GM21360 (cell line): ENCODE data around the gene H2BW1.
"Not testable (repeated sequence)": the region's sequence is repeated elsewhere in the genome, so short reads cannot be mapped to it uniquely, and the experiment has no call there.

Experiments used
- ATAC-seq: cut with Tn5 transposase; IDR thresholded peaks from one replicate; pipeline ENCODE4 v1.9.1; 2021; ENCODE audit warnings: mild to moderate bottlenecking, moderate library complexity; ENCODE audit not compliant: unreplicated experiment

Gene H2BW1, protein sequence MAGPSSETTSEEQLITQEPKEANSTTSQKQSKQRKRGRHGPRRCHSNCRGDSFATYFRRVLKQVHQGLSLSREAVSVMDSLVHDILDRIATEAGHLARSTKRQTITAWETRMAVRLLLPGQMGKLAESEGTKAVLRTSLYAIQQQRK

DNA sequence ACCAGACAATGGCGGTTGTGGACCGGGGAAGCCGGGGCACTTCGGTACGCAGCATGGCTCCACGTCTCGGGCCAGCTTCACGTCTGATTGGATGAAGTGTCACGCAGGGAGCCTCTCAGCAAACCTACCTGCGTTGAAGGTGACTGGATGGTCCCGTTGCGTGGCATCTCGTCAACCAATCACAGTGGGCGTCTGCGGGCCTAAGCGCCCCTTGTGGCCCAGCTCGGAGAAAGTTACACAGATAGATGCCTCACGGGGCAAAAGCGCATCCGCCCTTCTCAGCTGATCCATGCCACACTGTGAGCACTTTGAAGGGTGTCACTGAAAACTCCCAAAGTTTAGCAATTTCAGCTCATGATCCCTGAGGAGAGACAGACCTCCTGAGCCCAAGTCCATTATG, at the start of gene H2BW1:
Gene H2BW1, minus strand, starts transcription at position 103 of the 400 bp plus-strand sequence. CDS start 132 bp downstream, outside the sequence.
- ATAC-seq = no peak

DNA sequence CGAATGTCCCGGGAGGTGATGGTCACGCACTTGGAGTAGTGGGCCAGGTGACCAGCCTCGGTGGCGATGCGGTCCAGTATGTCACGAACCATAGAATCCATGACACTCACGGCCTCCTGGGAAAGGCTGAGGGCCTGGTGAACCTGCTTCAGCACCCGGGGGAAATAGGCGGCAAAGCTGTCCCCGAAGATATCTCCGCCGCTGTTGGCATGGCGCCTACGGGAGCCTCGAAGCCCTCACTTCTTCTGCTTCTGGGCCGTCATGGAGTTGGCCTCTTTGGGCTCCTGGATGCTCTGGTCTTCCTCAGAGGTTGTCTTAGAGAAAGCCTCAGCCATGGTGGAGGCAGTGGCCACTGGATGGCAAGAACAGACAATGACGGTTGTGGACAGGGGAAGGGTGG, 49.1 kb upstream of the H2BW1 start:
- ATAC-seq = not testable (repeated sequence)

DNA sequence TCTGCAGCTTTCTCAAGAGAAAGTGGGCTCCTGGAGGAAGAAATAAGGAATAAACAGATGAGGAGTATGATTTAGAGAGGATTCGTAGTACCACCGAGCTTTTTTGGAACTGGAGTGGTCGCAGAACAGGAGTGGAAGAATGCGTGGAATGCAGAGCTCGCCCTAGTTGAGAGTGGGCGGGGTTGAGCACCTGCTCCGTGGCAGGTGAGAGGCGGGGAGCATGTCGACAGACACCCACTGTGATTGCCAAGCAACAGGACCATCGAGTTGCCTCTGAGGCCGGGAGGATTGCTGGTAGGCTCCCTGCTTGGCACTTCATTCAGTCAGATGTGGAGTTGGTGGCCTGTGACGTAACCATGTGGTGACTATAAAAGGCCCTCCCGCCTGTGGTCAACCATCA, 41.4 kb upstream of the H2BW1 start:
- ATAC-seq = not testable (repeated sequence)

DNA sequence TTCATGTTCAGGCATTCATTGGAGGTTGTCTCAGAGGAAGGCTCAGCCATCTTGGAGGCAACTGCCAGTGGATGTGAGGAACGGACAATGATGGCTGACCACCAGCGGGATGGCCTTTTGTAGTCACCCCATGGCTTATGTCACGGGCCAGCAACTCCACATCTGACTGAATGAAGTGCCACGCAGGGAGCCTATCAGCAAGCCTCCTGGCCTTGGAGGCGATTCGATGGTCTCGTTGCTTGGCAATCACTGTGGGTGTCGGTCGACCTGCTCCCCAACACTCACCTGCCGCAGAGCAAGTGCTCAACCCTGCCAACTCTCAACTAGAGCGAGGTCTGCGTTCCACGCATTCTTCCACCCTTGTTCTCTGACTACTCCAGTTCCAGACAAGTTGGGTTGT, 33.7 kb upstream of the H2BW1 start:
- no peak for ATAC-seq

DNA sequence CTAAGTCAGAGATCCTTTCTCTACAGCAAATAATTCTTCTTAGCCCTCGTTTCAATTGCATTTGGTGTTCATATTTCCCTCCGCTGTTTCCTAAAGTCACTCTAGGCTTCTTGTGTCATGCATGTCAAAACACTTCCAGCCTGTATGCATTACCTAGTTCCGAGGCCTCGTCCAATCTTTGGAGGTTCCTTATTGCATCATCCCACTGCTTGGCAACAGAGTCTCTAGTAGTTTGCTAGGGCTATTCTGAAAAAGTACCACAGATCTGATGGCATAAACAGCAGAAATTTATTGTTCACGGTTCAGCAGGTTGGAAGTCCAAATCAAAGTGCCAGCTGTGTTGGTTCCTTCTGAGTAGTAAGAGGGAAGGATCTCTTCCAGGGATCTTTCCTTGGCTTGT, 32.1 kb upstream of the H2BW1 start:
- ATAC-seq = no peak

DNA sequence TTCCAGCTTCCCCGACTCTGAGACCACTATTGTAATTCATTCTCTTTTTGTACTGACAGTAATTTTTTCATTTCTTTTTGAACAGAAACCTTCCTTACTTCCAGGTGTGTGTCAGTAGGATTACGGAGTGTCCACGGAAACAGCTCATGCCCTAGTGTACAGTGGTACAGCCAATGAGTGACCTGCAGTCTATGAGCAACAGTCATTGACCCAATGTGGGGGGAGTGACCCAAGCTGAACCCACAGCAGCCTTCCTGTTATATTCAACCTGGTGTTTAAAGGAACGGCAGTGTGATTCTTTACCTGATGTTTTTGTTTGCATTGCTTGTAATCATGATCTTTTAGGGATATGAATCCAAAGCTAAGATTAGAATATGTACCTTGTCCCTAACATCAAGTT, 27.5 kb upstream of the H2BW1 start:
- ATAC-seq = no peak

DNA sequence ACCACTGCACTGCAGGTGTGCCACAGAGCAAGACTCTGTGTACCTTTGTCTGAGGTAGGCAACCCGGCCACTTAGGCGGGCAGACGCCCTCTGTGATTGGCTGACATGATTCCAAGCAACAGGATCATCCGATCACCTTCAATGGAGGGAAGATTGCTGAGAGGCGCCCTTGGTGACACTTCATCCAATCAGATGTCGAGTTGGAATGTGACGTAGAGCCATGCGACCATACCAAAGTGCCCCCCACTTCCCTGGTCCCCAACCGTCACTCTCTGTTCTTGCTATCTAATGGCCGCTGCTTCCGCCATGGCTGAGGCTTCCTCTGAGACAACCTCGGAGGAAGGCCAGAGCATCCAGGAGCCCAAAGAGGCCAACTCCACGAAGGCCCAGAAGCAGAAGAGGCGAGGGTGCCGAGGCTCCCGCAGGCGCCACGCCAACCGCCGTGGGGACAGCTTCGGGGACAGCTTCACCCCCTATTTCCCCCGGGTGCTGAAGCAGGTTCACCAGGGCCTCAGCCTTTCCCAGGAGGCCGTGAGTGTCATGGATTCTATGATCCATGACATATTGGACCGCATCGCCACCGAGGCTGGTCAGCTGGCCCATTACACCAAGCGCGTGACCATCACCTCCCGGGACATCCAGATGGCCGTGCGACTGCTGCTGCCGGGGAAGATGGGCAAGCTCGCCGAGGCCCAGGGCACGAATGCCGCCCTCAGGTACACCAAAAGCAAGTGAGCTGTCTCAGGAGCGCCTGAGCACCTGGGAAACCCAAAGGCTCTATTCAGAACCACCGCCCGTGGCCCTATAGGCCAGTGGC, 26.4 kb upstream of the H2BW1 start, which contains the start of gene H2BW2:
Gene H2BW2, plus strand, starts transcription at position 268 of the 817 bp plus-strand sequence. Its CDS starts 39 bp downstream, at position 307.
- ATAC-seq = no peak

DNA sequence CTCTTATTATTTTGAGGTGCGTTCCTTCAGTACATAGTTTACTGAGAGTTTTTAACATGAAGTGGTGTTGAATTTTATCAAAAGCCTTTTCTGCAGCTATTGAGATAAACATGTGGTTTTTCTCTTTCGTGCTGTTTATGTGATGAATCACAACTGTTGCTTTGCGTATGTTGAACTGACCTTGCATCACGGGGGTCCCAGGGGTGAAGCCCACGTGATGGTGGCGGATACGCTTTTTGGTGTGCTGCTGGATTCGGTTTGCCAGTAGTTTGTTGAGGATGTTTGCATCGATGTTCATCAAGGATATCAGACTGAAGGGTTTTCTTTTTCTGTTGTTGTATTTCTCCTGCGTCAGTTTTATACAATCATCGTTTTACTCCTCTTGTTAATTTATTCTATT, 4.6 kb upstream of the H2BW1 start:
- ATAC-seq = no peak

DNA sequence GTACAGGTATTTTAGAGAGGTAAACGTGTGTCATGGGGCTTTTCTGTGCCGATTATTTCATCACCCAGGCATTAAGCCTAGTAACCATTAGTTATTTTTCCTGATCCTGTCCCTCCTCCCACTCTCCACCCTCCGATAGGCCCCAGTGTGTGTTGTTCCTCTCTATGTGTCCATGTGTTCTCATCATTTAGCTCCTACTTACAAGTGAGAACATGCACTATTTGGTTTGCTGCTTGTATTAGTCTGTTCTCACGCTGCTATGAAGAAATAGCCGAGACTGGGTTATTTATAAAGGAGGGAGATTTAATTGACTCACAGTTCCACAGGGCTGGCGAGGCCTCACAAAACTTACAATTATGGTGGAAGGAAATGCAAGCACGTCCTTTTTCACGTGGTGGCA, 2.1 kb upstream of the H2BW1 start:
- not testable (repeated sequence) for ATAC-seq

DNA sequence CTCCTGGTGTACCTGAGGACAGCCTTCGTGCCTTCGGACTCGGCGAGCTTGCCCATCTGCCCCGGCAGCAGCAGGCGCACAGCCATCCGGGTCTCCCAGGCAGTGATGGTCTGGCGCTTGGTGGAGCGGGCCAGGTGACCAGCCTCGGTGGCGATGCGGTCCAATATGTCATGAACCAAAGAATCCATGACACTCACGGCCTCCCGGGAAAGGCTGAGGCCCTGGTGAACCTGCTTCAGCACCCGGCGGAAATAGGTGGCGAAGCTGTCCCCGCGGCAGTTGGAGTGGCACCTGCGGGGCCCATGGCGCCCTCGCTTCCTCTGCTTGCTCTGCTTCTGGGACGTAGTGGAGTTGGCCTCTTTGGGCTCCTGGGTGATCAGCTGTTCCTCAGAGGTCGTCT, 350 bp downstream of the H2BW1 start:
- ATAC-seq = no peak

DNA sequence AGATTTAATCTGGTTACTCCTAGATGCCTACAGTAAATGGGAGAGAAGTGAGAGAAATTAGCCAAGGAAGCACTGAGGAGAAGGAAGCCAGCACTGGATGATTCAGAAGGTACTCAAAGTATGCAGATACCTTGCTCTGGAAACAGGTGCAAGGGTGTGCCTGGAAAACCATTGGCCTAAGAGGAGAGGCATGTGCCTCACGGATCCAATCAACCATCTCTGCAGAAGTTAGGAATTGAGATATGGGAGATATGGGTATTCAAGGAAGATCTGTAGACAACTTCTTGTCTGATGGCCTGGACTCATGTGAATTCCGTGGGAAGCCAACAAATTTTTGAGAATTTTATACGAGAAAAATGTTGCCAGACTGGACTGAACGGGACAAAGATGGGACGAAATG, 4.7 kb downstream of the H2BW1 start:
- ATAC-seq = no peak

DNA sequence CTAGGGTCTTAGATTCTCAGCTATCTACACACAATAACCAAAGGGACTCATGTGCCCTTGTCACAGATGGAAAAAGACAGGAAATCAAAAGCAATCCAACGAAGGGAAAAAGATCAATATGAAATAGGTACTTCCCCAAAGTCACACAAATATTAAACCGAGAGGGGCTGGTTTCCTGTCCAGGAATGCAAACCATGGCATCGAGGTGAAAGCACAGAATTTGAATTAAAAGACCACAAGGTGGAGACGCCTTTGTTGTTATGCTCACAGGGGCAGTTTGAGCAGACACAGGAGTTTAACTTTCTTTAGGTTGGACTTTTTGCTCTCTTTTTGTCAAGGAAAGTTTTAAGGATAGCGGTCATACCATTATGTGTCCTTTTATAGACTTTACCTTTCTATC, 14.3 kb downstream of the H2BW1 start:
- ATAC-seq = peak; percentile 51

DNA sequence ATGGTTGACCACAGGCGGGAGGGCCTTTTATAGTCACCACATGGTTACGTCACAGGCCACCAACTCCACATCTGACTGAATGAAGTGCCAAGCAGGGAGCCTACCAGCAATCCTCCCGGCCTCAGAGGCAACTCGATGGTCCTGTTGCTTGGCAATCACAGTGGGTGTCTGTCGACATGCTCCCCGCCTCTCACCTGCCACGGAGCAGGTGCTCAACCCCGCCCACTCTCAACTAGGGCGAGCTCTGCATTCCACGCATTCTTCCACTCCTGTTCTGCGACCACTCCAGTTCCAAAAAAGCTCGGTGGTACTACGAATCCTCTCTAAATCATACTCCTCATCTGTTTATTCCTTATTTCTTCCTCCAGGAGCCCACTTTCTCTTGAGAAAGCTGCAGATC, 30.0 kb downstream of the H2BW1 start:
- not testable (repeated sequence) for ATAC-seq

DNA sequence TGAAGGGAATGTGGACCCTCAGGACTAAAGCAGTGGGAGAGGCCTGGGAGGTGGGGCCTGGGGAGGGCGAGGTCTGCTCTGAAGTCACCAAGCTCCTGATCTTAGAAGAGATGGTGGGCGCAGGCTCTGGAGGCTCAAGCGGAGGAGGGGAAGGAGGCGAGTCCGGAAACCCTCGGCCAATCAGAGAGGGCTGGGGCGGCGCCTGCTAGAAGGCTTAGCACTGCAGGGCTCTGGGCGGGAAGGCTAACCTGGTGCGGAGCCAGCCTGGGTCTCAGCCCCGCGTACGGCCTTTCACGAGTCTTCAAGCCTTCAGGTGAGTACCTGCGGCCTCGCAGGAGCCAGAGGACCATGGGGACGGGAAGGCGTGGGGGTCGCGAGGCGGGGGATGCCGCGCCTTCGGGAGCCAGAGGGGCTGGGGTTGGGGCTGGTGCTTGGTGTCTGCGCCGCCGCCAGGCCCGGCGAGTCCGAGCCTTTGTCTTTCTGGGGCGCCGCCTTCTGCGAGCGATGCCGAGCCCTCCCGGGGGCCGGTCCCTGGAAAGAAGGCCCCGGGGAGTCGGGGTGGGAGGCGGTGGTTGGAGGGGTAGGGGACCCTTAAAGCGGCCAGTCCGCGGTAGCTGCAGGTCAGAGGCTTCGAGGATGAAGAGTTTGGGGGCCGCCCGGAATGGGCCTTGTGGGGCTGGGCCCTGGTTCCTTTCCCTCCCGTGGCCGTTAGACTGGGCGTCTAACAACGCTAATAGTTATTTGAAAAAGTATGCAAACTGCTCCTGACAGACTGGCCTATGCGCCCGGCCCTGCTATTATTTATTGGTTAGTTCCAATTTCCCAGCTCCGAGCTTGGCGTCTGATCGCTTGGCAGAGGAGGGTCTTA, 50.9 kb downstream of the H2BW1 start, which contains the start of gene TMSB15B:
Gene TMSB15B, plus strand, starts transcription at position 217 of the 868 bp plus-strand sequence.
- peak; percentile 97 for ATAC-seq
